Adrenal gland (tissue), 12 donors: ENCODE results near the gene BMP4. TPM values are rescaled to one million over a fixed set of nuclear protein-coding genes. Genes with fewer than 3 reads are reported as not detected.

ENCODE experiments used
- DNase-seq, 7 donors: peaks; one replicate each; pipeline ENCODE4 v3.0.0-alpha.2; 2019 to 2020
- H3K27ac ChIP-seq, 5 donors: fragments of 200-600 bp; sonication (generic) in 4 of 5; 1 replicate in 3 of 5; 2 replicates in 2 of 5; pipeline versions ENCODE4 v1.5.1 to v1.8.0; 2016 to 2020; ENCODE audit warnings: mild to moderate bottlenecking in 1 of 5
- H3K27me3 ChIP-seq: fragments of 200-600 bp; 2 replicates; pipeline ENCODE4 v1.8.0; 2021
- H3K36me3 ChIP-seq, 2 donors: fragments of 200-600 bp; replicated peaks in 1 of 2; 1 replicate in 1 of 2; 2 replicates in 1 of 2; pipeline versions ENCODE4 v1.5.1 to v1.8.0; 2018 to 2022
- H3K4me1 ChIP-seq, 2 donors: fragments of 200-600 bp; replicated peaks in 1 of 2; 1 replicate in 1 of 2; 2 replicates in 1 of 2; pipeline versions ENCODE4 v1.5.1 to v1.8.0; 2018 to 2021
- H3K4me3 ChIP-seq, 4 donors: fragments of 200-600 bp; sonication (generic) in 3 of 4; one replicate each; pipeline ENCODE4 v1.5.1; 2016 to 2018
- H3K9me3 ChIP-seq, 3 donors: fragments of 200-600 bp; sonication (generic) in 1 of 3; replicated peaks in 1 of 3; 1 replicate in 2 of 3; 2 replicates in 1 of 3; pipeline versions ENCODE4 v1.5.1 to v1.8.0; 2016 to 2021
- CTCF ChIP-seq, 6 experiments: fragments of 450-650 bp in 4 of 6; fragments of 200-600 bp in 2 of 6; sonication (generic) in 1 of 6; IDR thresholded peaks; 1 replicate in 5 of 6; 2 replicates in 1 of 6; pipeline versions ENCODE4 v1.5.1 to v1.8.0; 2016 to 2021; ENCODE audit warnings: antibody characterized with exemption in 6 of 6, mild to moderate bottlenecking in 2 of 6, moderate library complexity in 1 of 6
- POLR2A ChIP-seq, 2 donors: fragments of 450-650 bp; IDR thresholded peaks; one replicate each; pipeline ENCODE4 v1.6.1; 2017; ENCODE audit warnings: antibody characterized with exemption in 2 of 2, mild to moderate bottlenecking in 2 of 2, moderate library complexity in 1 of 2
- WGBS, 4 donors: extraction: QIAGEN DNeasy Blood & Tissue Kit in 2 of 4; methylation state at CpG; one replicate each; pipeline versions ENCODE4 v1.1.5 to v1.1.7; 2013 to 2017; 5-methylcytosine and 5-hydroxymethylcytosine counted together
- intact Hi-C, 2 donors: fragments of 100-400 bp; cut with DNase I; formaldehyde crosslinking; loops; one replicate each; pipeline versions ENCODE4 v1.14.1 to v1.15.0; 2022 to 2023
- polyA plus RNA-seq, 3 donors: library from polyadenylated mRNA; stranded (reverse); fragments of 200-250 nt in 2 of 3; fragments of 350-450 nt in 1 of 3; fragmentation: Illumina TruSeq in 1 of 3; extraction: RNeasy Lipid Tissue Mini Kit (QIAGEN cat#74804) in 1 of 3; gene quantifications; one replicate each; pipeline ENCODE4 v1.2.3, GENCODE V29; 2013 to 2014
- total RNA-seq, 9 donors: library from RNA; depleted of rRNA in 4 of 9; stranded (reverse); fragments of >200 nt in 4 of 9; fragments of 120-200 nt in 1 of 9; fragmentation: NEBNext Ultra II Directional in 1 of 9; extraction: Animal tissue kit (Norgen Biotek cat#: 25700) in 1 of 9; gene quantifications; one replicate each; pipeline versions ENCODE4 v1.1.0 to v1.2.4, GENCODE V29; 2013 to 2023
- donor health status: healthy with polysubstance abuse.
- donor health status: Bipolar disorder and iron deficiency.
- donor health status: DM: yes; HTN: yes; CAD: no.
- donor health status: DM: no; HTN: no; CAD: no.
- donor health status: DM: no; HTN: no; CAD: no.
- donor health status: DM: yes; HTN: yes; CAD: no.

Gene BMP4
- total and polyA plus RNA-seq, 12 donors = 2.2 to 37.0 (median 19.4) TPM

- peaks cover 4 to 11% of the 10 kb centered on the region in 2 donors for H3K4me1 ChIP-seq
- H3K27ac ChIP-seq = no peak overlapping the region
- TF ChIP-seq CTCF (IDR thresholded peaks at IDR 0.05) = no peak
- TF ChIP-seq POLR2A (IDR thresholded peaks at IDR 0.05) = no peak
- 37 to 48% (median 46%) methylated on average over 12 of the region's 12 CpGs for WGBS, 4 donors
- H3K27me3 ChIP-seq = peaks cover 10% of the 10 kb centered on the region
- H3K4me3 ChIP-seq = peak overlapping the region in 2 of 4 donors; percentile 11 to 48
- no peaks in the 10 kb centered on the region for H3K9me3 ChIP-seq
- intact Hi-C loops = no loop called here
- H3K36me3 ChIP-seq = peaks cover 0 to 12% of the 10 kb centered on the region in 2 donors
- no peak for DNase-seq
These were observed 9.6 kb downstream of the BMP4 start for GRCh38 chr14:53947094-53947445.

GRCh38 chr14:53946404-53947093 lies 10.1 kb downstream of the BMP4 start:
- TF ChIP-seq CTCF (IDR thresholded peaks at IDR 0.05) (no peak), POLR2A (IDR thresholded peaks at IDR 0.05) (no peak)
- no peaks in the 10 kb centered on the region for H3K9me3 ChIP-seq
- no peak for DNase-seq
- H3K4me1 ChIP-seq = peaks cover 4 to 6% of the 10 kb centered on the region in 2 donors
- intact Hi-C loops = no loop called here
- H3K27ac ChIP-seq = no peak overlapping the region
- peaks cover 0 to 12% of the 10 kb centered on the region in 2 donors for H3K36me3 ChIP-seq
- peaks cover 10% of the 10 kb centered on the region for H3K27me3 ChIP-seq
- H3K4me3 ChIP-seq = peak overlapping the region in 2 of 4 donors; percentile 11 to 48
- 18 to 37% (median 23%) methylated on average over 34 to 63 of the region's 63 CpGs for WGBS, 4 donors

GRCh38 chr14:53946071-53946403 lies 10.6 kb downstream of the BMP4 start:
- no peak for TF ChIP-seq CTCF (IDR thresholded peaks at IDR 0.05)
- no peak for TF ChIP-seq POLR2A (IDR thresholded peaks at IDR 0.05)
- H3K36me3 ChIP-seq = peaks cover 0 to 12% of the 10 kb centered on the region in 2 donors
- intact Hi-C loops = no loop called here
- H3K9me3 ChIP-seq = no peaks in the 10 kb centered on the region
- WGBS, 4 donors = 76 to 88% (median 81%) methylated on average over 13 to 14 of the region's 14 CpGs
- H3K4me1 ChIP-seq = peaks cover under 1 to 4% of the 10 kb centered on the region in 2 donors
- H3K4me3 ChIP-seq = no peak overlapping the region
- H3K27ac ChIP-seq = no peak overlapping the region
- H3K27me3 ChIP-seq = peaks cover 10% of the 10 kb centered on the region
- DNase-seq = no peak

GRCh38 chr14:53943751-53944083 lies 12.9 kb downstream of the BMP4 start:
- no peak for TF ChIP-seq CTCF (IDR thresholded peaks at IDR 0.05)
- TF ChIP-seq POLR2A (IDR thresholded peaks at IDR 0.05) = no peak
- no peaks in the 10 kb centered on the region for H3K36me3 ChIP-seq
- intact Hi-C loops = no loop called here
- no peak overlapping the region for H3K4me3 ChIP-seq
- H3K27ac ChIP-seq = no peak overlapping the region
- DNase-seq = no peak
- H3K9me3 ChIP-seq = no peaks in the 10 kb centered on the region
- WGBS, 4 donors = 57 to 81% (median 61%) methylated on average over 2 of the region's 2 CpGs
- H3K27me3 ChIP-seq = peaks cover 10% of the 10 kb centered on the region
- peaks cover 0 to 4% of the 10 kb centered on the region in 2 donors for H3K4me1 ChIP-seq
